ENCODE measurements around the gene GTPBP4. TPM values are rescaled to one million over a fixed set of nuclear protein-coding genes. Genes with fewer than 3 reads are reported as not detected.

GTPBP4 gene
- total RNA-seq, 1 experiment from 2014 or later, result 44.6 TPM

GRCh38 chr10:1058017-1058416 is 69.8 kb downstream of the GTPBP4 start:
- no peak for DNase-seq
- Histone ChIP-seq H3K9me3 (ENCODE audit: low read length) (no peaks in the 10 kb centered on the region), H3K9ac (ENCODE audit: low read length) (no peak overlapping the region; the same call in 1 of the 2 replicates), H3K4me3 (ENCODE audit: low read length) (peak overlapping the region; percentile 86), H3K27me3 (ENCODE audit: low read length) (no peaks in the 10 kb centered on the region), H3K4me2 (ENCODE audit: low read length) (peak overlapping the region; percentile 89), H3K9me2 (replicated peaks; ENCODE audit: low read length) (no peaks in the 10 kb centered on the region), H4K20me1 (ENCODE audit: low read length) (no peaks in the 10 kb centered on the region), H2AFZ (ENCODE audit: low read length) (no peak overlapping the region), H3F3A (ENCODE audit: low read length, unreplicated experiment) (no peaks in the 10 kb centered on the region), H3K27ac (ENCODE audit: low read length) (no peak overlapping the region), H3K4me1 (ENCODE audit: insufficient read depth, low read length) (peaks cover 13% of the 10 kb centered on the region), H3K36me3 (ENCODE audit: low read depth, low read length) (no peaks in the 10 kb centered on the region), H3K79me2 (ENCODE audit: low read length) (peaks cover 73% of the 10 kb centered on the region)
- intact Hi-C loops (cut with micrococcal nuclease), result no loop called here
- BruUV-seq (replicated peaks), result no TSS peak
- TF ChIP-seq CTCF (conservative IDR thresholded peaks at IDR 0.05; ENCODE audit: low read depth, low read length), result no peak
- no peak for TF ChIP-seq EZH2phosphoT487 (IDR thresholded peaks at IDR 0.05; ENCODE audit: borderline replicate concordance, low read length)
- no peak for TF ChIP-seq EZH2 (IDR thresholded peaks at IDR 0.05; ENCODE audit: low read length, unreplicated experiment)
- POLR2A ChIA-PET (ENCODE audit: unreplicated experiment), result no interaction called here
- no peak for ATAC-seq
- CTCF ChIA-PET, result no interaction called here

- CTCF ChIA-PET, result no interaction called here
- Histone ChIP-seq H2AFZ (ENCODE audit: low read length) (no peak overlapping the region), H3K36me3 (ENCODE audit: low read depth, low read length) (no peaks in the 10 kb centered on the region), H3K79me2 (ENCODE audit: low read length) (peaks cover 55% of the 10 kb centered on the region), H4K20me1 (ENCODE audit: low read length) (no peaks in the 10 kb centered on the region), H3K9me3 (ENCODE audit: low read length) (no peaks in the 10 kb centered on the region), H3K9ac (ENCODE audit: low read length) (no peak overlapping the region), H3K27ac (ENCODE audit: low read length) (no peak overlapping the region), H3K9me2 (replicated peaks; ENCODE audit: low read length) (no peaks in the 10 kb centered on the region), H3K4me1 (ENCODE audit: insufficient read depth, low read length) (peaks cover 11% of the 10 kb centered on the region), H3K27me3 (ENCODE audit: low read length) (no peaks in the 10 kb centered on the region), H3K4me3 (ENCODE audit: low read length) (no peak overlapping the region), H3F3A (ENCODE audit: low read length, unreplicated experiment) (no peaks in the 10 kb centered on the region), H3K4me2 (ENCODE audit: low read length) (no peak overlapping the region)
- BruUV-seq (replicated peaks), result no TSS peak
- no peak for DNase-seq
- intact Hi-C loops (cut with micrococcal nuclease), result no loop called here
- POLR2A ChIA-PET (ENCODE audit: unreplicated experiment), result no interaction called here
- TF ChIP-seq EZH2 (IDR thresholded peaks at IDR 0.05; ENCODE audit: low read length, unreplicated experiment) (no peak), CTCF (conservative IDR thresholded peaks at IDR 0.05; ENCODE audit: low read depth, low read length) (no peak), EZH2phosphoT487 (IDR thresholded peaks at IDR 0.05; ENCODE audit: borderline replicate concordance, low read length) (no peak)
- ATAC-seq, result no peak
Observed at GRCh38 chr10:1059902-1060301, 71.7 kb downstream of the GTPBP4 start.

- H3K9me2 ChIP-seq (replicated peaks; ENCODE audit: low read length), result no peaks in the 10 kb centered on the region
- peaks cover 38% of the 10 kb centered on the region for H3K79me2 ChIP-seq (ENCODE audit: low read length)
- 0 out of 2 replicates have a peak, but pooled peaks cover 6% of the 10 kb centered on the region for H3K4me1 ChIP-seq (ENCODE audit: insufficient read depth, low read length)
- H3F3A ChIP-seq (ENCODE audit: low read length, unreplicated experiment), result no peaks in the 10 kb centered on the region
- no peak overlapping the region for H3K4me2 ChIP-seq (ENCODE audit: low read length)
- H3K4me3 ChIP-seq (ENCODE audit: low read length), result no peak overlapping the region
- ChIA-PET POLR2A (ENCODE audit: unreplicated experiment) (no interaction called here), CTCF (no interaction called here)
- H4K20me1 ChIP-seq (ENCODE audit: low read length), result no peaks in the 10 kb centered on the region
- no peak for DNase-seq
- H3K36me3 ChIP-seq (ENCODE audit: low read depth, low read length), result no peaks in the 10 kb centered on the region
- ATAC-seq, result no peak
- H3K9me3 ChIP-seq (ENCODE audit: low read length), result no peaks in the 10 kb centered on the region
- H2AFZ ChIP-seq (ENCODE audit: low read length), result no peak overlapping the region
- H3K27me3 ChIP-seq (ENCODE audit: low read length), result no peaks in the 10 kb centered on the region
- no peak overlapping the region for H3K9ac ChIP-seq (ENCODE audit: low read length)
- TF ChIP-seq EZH2phosphoT487 (IDR thresholded peaks at IDR 0.05; ENCODE audit: borderline replicate concordance, low read length) (no peak), EZH2 (IDR thresholded peaks at IDR 0.05; ENCODE audit: low read length, unreplicated experiment) (no peak), CTCF (conservative IDR thresholded peaks at IDR 0.05; ENCODE audit: low read depth, low read length) (no peak)
- H3K27ac ChIP-seq (ENCODE audit: low read length), result no peak overlapping the region
- intact Hi-C loops (cut with micrococcal nuclease), result no loop called here
- BruUV-seq (replicated peaks), result no TSS peak
Observed at GRCh38 chr10:1061930-1062774, 73.9 kb downstream of the GTPBP4 start.
